ENCODE measurements around the gene TMEM176B. TPM values are rescaled to one million over a fixed set of nuclear protein-coding genes. Genes with fewer than 3 reads are reported as not detected.

TMEM176B gene
- total RNA-seq, 1 experiment from 2014 or later: not detected

DNA sequence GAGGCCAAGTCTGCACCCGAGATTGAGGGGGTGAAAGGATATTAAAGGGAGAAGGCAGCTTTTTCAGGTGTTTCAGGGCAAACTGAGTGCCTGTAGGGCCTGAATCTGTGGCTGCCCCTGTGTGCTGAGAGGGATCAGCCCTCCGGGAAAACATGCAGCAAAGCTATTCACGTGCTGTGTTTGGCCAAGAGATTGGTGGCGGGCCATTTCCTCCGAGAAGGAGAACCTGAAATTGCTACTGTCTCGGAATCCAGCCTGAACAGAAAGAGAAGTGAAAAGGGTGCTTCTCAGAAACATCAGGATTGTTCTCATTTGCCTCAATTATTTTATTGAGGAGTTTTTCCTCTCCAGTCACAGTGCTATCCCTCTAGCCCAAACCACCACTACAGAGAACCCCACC is 46.9 kb downstream of the TMEM176B start:
- no peak for DNase-seq (ENCODE audit: low read depth)

DNA sequence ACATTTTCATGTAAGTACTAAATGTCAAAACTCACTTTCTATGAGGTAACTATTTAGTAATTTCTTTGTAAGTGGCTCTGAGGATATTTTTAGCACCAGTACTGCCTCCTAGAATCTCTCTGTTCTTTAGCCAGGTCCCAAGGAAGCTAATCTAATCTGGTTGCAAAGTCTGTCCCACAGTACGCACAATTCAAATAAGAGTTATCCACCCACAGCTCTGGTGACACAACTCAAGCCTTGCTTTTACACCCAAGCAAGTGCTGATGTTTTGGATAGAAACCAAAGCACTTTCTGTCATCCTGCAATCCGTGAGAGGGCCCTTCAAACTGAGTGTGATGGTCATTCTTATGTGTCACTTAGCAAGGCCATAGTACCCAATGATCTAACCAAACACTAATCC is 48.5 kb downstream of the TMEM176B start:
- DNase-seq (ENCODE audit: low read depth): no peak

- no peak for DNase-seq (ENCODE audit: low read depth)
These were observed 51.8 kb downstream of the TMEM176B start for GRCh38 chr7:150748376-150748775.

- no peak for DNase-seq (ENCODE audit: low read depth)
These were observed 53.2 kb downstream of the TMEM176B start for GRCh38 chr7:150746921-150747320.

GRCh38 chr7:150745876-150746275 is 54.3 kb downstream of the TMEM176B start:
- DNase-seq (ENCODE audit: low read depth): no peak

DNA sequence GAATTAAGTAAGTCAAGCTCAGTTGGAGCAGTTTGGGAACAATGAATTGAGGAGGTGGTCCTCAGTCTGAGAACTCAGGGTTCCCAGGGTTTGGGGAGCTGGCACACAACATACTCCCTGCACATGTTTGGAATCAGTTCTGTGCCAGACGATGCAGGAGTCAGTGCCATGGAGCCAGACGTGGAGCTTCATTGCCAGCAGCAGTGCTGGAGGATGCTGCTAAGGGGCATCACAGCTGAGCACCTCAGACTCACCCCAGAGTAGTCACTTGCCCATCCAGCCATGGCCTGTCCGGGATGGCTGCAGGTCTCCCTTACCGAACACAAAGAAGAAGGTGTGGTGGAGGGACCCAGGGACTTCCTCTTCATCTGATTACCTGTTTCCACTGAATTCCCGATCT is 55.1 kb downstream of the TMEM176B start:
- no peak for DNase-seq (ENCODE audit: low read depth)

GRCh38 chr7:150744041-150744656 is 56.0 kb downstream of the TMEM176B start:
- no peak for DNase-seq (ENCODE audit: low read depth)

DNA sequence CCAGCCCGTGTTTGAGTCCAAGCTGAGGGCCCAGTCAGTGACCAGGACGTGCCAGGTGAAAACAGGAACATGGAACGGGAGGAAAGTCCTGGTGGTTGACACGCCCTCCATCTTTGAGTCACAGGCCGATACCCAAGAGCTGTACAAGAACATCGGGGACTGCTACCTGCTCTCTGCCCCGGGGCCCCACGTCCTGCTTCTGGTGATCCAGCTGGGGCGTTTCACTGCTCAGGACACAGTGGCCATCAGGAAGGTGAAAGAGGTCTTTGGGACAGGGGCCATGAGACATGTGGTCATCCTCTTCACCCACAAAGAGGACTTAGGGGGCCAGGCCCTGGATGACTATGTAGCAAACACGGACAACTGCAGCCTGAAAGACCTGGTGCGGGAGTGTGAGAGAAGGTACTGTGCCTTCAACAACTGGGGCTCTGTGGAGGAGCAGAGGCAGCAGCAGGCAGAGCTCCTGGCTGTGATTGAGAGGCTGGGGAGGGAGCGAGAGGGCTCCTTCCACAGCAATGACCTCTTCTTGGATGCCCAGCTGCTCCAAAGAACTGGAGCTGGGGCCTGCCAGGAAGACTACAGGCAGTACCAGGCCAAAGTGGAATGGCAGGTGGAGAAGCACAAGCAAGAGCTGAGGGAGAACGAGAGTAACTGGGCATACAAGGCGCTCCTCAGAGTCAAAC is 57.7 kb downstream of the TMEM176B start:
- DNase-seq (ENCODE audit: low read depth): no peak

Other genes starting within 250 kb of the TMEM176B start
- gene GIMAP4, start 233.0 kb downstream of the TMEM176B start, total RNA-seq (2014; rRNA removed; shearing (Covaris generic)): not detected in 2 replicates
- gene GIMAP6, start 168.0 kb downstream of the TMEM176B start, total RNA-seq (2014; rRNA removed; shearing (Covaris generic)): 0.48 TPM in 1 of 2 replicates, not detected in the other
- gene GIMAP2, start 114.7 kb downstream of the TMEM176B start, total RNA-seq (2014; rRNA removed; shearing (Covaris generic)): 9.1 and 11.5 TPM in 2 replicates
- gene GIMAP1, start 83.8 kb downstream of the TMEM176B start, total RNA-seq (2014; rRNA removed; shearing (Covaris generic)): not detected in 2 replicates
- 0.49 TPM in 1 of 2 replicates, not detected in the other for gene GIMAP5, start 62.9 kb downstream of the TMEM176B start, total RNA-seq (2014; rRNA removed; shearing (Covaris generic))
- not detected in 2 replicates for gene TMEM176A, start 405 bp upstream of the TMEM176B start, total RNA-seq (2014; rRNA removed; shearing (Covaris generic))
- not detected in 2 replicates for gene AOC1, start 52.2 kb upstream of the TMEM176B start, total RNA-seq (2014; rRNA removed; shearing (Covaris generic))
- not detected in 2 replicates for gene KCNH2, start 178.0 kb upstream of the TMEM176B start, total RNA-seq (2014; rRNA removed; shearing (Covaris generic))
- gene NOS3, start 190.7 kb upstream of the TMEM176B start, total RNA-seq (2014; rRNA removed; shearing (Covaris generic)): 0.12 and 0.39 TPM in 2 replicates
- gene ATG9B, start 224.1 kb upstream of the TMEM176B start, total RNA-seq (2014; rRNA removed; shearing (Covaris generic)): 0.24 TPM in 1 of 2 replicates, not detected in the other
- gene ABCB8, start 228.1 kb upstream of the TMEM176B start, total RNA-seq (2014; rRNA removed; shearing (Covaris generic)): 26.9 and 27.8 TPM in 2 replicates
- gene ASIC3, start 248.2 kb upstream of the TMEM176B start, total RNA-seq (2014; rRNA removed; shearing (Covaris generic)): 0.10 and 1.3 TPM in 2 replicates